ENCODE data around the gene CCDC24. TPM values are rescaled to one million over a fixed set of nuclear protein-coding genes. Genes with fewer than 3 reads are reported as not detected.

CCDC24 gene
- total and polyA plus RNA-seq, 3 donors from 2014 or later, result 28.8 to 64.9 (median 31.3) TPM

GRCh38 chr1:43975249-43975961 lies 16.0 kb upstream of the CCDC24 start:
- H3K4me3 ChIP-seq, result peak overlapping the region; percentile 87 to 89
- H3K4me1 ChIP-seq, result peaks cover 37% of the 10 kb centered on the region
- DNase-seq, result peak; percentile 69
- no peaks in the 10 kb centered on the region for H3K27me3 ChIP-seq
- no peaks in the 10 kb centered on the region for H3K36me3 ChIP-seq (ENCODE audit: low read depth, missing control alignments)
- TF ChIP-seq CTCF (IDR thresholded peaks at IDR 0.05), result no peak
- TF ChIP-seq POLR2A (IDR thresholded peaks at IDR 0.05), result no peak
- WGBS, 2 donors, result 1 to 3% methylated on average over 7 to 33 of the region's 34 CpGs
- no peaks in the 10 kb centered on the region for H3K9me3 ChIP-seq
- peak overlapping the region; percentile 76 to 89 for H3K27ac ChIP-seq
- intact Hi-C loops (cut with DNase I; ENCODE audit: low total_unique reads), result no loop called here

- Histone ChIP-seq H3K27me3 (no peaks in the 10 kb centered on the region), H3K27ac (no peak overlapping the region), H3K36me3 (ENCODE audit: low read depth, missing control alignments) (no peaks in the 10 kb centered on the region), H3K4me1 (peaks cover 33% of the 10 kb centered on the region), H3K9me3 (no peaks in the 10 kb centered on the region), H3K4me3 (peak overlapping the region; percentile 87 to 89)
- TF ChIP-seq CTCF (IDR thresholded peaks at IDR 0.05) (no peak), POLR2A (IDR thresholded peaks at IDR 0.05) (no peak)
- 53 to 72% methylated on average over 4 of the region's 4 CpGs for WGBS, 2 donors
- DNase-seq, result no peak
- intact Hi-C loops (cut with DNase I; ENCODE audit: low total_unique reads), result no loop called here
Measured at GRCh38 chr1:43976045-43976444, 15.4 kb upstream of the CCDC24 start.

DNA sequence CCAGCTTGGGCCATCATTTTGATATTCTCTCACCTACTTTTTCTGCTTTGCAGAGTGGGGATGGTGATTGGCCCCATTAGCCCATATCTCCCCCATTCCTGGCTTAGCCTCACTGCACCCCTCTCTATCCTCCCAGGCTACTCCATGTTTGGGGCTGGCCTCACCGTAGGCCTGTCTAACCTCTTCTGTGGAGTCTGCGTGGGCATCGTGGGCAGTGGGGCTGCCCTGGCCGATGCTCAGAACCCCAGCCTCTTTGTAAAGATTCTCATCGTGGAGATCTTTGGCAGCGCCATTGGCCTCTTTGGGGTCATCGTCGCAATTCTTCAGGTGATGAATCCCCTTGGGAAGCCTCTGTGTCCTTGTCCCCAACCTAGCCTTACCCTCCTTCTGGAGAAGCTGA lies 14.5 kb upstream of the CCDC24 start:
- no peak for DNase-seq
- no peaks in the 10 kb centered on the region for H3K36me3 ChIP-seq (ENCODE audit: low read depth, missing control alignments)
- TF ChIP-seq CTCF (IDR thresholded peaks at IDR 0.05) (no peak), POLR2A (IDR thresholded peaks at IDR 0.05) (no peak)
- 89 to 91% methylated on average over 7 to 8 of the region's 8 CpGs for WGBS, 2 donors
- no peaks in the 10 kb centered on the region for H3K9me3 ChIP-seq
- intact Hi-C loops (cut with DNase I; ENCODE audit: low total_unique reads), result no loop called here
- no peak overlapping the region for H3K4me3 ChIP-seq
- H3K4me1 ChIP-seq, result peaks cover 32% of the 10 kb centered on the region
- H3K27ac ChIP-seq, result no peak overlapping the region
- no peaks in the 10 kb centered on the region for H3K27me3 ChIP-seq

GRCh38 chr1:43977376-43978263 lies 13.8 kb upstream of the CCDC24 start:
- Histone ChIP-seq H3K27me3 (no peaks in the 10 kb centered on the region), H3K4me3 (no peak overlapping the region), H3K4me1 (peaks cover 32% of the 10 kb centered on the region), H3K27ac (no peak overlapping the region), H3K9me3 (no peaks in the 10 kb centered on the region), H3K36me3 (ENCODE audit: low read depth, missing control alignments) (no peaks in the 10 kb centered on the region)
- intact Hi-C loops (cut with DNase I; ENCODE audit: low total_unique reads), result no loop called here
- TF ChIP-seq POLR2A (IDR thresholded peaks at IDR 0.05) (no peak), CTCF (IDR thresholded peaks at IDR 0.05) (no peak)
- DNase-seq, result no peak
- 84 to 89% methylated on average over 9 of the region's 9 CpGs for WGBS, 2 donors
